ENCODE results near the gene ENAM. TPM values are rescaled to one million over a fixed set of nuclear protein-coding genes. Genes with fewer than 3 reads are reported as not detected.
"Not testable (repeated sequence)": the region's sequence is repeated elsewhere in the genome, so short reads cannot be mapped to it uniquely, and the experiment has no call there.

The ENAM gene
- total and polyA plus RNA-seq, 12 donors, result 0.49 to 13.1 (median 11.1) TPM

DNA sequence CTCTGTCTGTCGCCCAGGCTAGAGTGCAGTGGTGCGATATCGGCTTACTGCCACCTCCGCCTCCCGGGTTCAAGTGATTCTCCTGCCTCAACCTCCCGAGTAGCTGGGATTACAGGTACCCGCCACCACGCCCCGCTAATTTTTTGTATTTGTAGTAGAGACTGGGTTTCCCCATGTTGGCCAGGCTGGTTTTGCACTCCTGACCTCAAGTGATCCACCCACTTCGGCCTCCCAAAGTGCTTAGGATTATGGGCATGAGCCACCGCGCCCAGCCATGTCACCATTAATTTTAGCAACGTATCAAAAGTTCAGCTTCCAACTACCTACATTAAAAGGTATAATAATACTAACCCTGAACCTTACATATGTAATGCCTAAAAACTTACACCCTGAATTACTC is 58.8 kb downstream of the ENAM start:
- WGBS, 2 donors, result 70% methylated on average over 13 of the region's 13 CpGs
- Histone ChIP-seq H3K9me3 (no peaks in the 10 kb centered on the region), H3K4me1 (peaks cover 8 to 47% (median 33%) of the 10 kb centered on the region in 9 donors), H3K27me3 (no peaks in the 10 kb centered on the region), H3K4me3 (peak overlapping the region; percentile 61 to 96 (median 92)), H3K27ac (peak overlapping the region; percentile 78 to 98 (median 94)), H3K36me3 (peaks cover 0 to 27% (median 10%) of the 10 kb centered on the region in 9 donors)
- TF ChIP-seq, protein P1, sequence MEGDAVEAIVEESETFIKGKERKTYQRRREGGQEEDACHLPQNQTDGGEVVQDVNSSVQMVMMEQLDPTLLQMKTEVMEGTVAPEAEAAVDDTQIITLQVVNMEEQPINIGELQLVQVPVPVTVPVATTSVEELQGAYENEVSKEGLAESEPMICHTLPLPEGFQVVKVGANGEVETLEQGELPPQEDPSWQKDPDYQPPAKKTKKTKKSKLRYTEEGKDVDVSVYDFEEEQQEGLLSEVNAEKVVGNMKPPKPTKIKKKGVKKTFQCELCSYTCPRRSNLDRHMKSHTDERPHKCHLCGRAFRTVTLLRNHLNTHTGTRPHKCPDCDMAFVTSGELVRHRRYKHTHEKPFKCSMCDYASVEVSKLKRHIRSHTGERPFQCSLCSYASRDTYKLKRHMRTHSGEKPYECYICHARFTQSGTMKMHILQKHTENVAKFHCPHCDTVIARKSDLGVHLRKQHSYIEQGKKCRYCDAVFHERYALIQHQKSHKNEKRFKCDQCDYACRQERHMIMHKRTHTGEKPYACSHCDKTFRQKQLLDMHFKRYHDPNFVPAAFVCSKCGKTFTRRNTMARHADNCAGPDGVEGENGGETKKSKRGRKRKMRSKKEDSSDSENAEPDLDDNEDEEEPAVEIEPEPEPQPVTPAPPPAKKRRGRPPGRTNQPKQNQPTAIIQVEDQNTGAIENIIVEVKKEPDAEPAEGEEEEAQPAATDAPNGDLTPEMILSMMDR (IDR thresholded peaks at IDR 0.05), result no peak
- ATAC-seq, result peak in 1 of 8 donors; percentile 4
- DNase-seq, result no peak
- intact Hi-C loops (cut with DNase I), result loop anchor here in 1 of 10 donors (5.0 to 10.0 kb wide), 2 partner anchors 147 to 215 kb away; partner anchors contain the start of genes GRSF1 and MOB1B

DNA sequence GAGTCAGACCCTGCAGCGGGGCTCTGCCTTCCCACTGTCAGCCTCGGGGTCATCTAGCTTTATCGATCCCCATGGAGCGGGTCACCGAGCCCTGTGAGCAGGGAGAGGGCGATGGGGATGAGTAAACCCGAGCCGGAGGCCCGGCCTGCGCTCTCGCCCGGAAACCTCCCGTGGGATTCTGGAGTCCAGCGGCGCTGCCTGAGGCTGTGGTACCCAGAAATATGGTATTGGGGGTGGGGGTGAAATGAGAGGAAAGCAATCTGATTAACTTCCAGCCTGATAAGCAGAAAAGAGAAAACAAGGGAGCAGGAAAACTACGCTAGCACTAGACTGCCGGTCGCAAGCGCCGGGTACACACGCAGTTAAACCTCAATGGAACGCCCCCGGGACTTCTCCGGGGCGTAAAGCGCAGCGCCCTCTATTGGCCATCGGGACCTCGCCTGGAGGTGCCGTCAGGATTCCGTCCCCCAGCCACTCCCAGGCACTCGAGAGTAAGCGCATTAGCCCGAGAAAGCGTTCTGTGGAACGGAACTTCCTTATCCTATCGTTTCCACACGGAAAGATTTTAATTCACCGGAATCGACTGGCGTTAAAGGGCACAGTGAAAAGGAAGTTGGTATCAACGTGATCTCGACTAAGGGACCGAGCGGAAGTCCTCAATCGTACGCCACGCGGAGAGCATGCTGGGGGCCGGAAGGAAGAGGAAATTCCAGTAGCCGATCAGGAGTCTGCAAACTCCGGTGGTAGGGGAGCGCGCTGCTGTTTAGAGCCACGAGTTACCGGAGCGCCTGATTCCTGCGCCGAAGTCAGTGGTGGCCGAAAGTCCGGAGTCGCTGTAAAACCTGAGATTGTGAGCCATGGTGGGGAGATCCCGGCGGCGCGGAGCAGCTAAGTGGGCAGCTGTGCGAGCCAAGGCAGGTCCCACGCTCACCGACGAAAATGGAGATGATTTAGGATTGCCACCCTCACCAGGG is 59.6 kb downstream of the ENAM start, which contains the start of gene UTP3:
Gene UTP3 (plus strand): TSS at position 712 of the 974 bp plus-strand sequence. CDS start 146 bp downstream, at position 858.
- TF ChIP-seq, protein P1 (IDR thresholded peaks at IDR 0.05), result peak; percentile 93 to 99 (median 98)
- ATAC-seq, result peak; percentile 97 to 99 (median 98)
- Histone ChIP-seq H3K27me3 (no peaks in the 10 kb centered on the region), H3K36me3 (peaks cover 0 to 32% (median 10%) of the 10 kb centered on the region in 9 donors), H3K4me1 (peaks cover 8 to 50% (median 33%) of the 10 kb centered on the region in 9 donors), H3K9me3 (no peaks in the 10 kb centered on the region), H3K27ac (peak within 1 kb of the TSS; percentile 78 to 98 (median 94)), H3K4me3 (peak within 1 kb of the TSS; percentile 65 to 96 (median 92))
- 0 to 1% methylated on average over 70 of the region's 70 CpGs for WGBS, 2 donors
- peak; percentile 95 to 97 for DNase-seq
- intact Hi-C loops (cut with DNase I), result loop anchor here in 5 of 10 donors (1.0 to 10.0 kb wide), 8 partner anchors 15 to 305 kb away; partner anchors contain the start of genes DCK (in 2 of the 5), GRSF1 (in 2 of the 5) and MOB1B (in 1 of the 5)

DNA sequence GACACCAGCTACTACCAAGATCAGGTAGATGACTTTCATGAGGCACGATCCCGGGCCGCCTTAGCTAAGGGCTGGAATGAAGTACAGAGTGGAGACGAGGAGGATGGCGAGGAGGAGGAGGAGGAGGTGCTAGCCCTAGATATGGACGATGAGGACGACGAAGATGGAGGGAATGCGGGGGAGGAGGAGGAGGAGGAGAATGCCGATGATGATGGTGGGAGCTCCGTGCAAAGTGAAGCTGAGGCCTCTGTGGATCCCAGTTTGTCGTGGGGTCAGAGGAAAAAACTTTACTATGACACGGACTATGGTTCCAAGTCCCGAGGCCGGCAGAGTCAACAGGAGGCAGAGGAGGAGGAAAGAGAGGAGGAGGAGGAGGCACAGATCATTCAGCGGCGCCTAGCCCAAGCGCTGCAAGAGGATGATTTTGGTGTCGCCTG is 60.3 kb downstream of the ENAM start:
- no peaks in the 10 kb centered on the region for H3K9me3 ChIP-seq
- no peaks in the 10 kb centered on the region for H3K27me3 ChIP-seq
- peaks cover 0 to 37% (median 10%) of the 10 kb centered on the region in 9 donors for H3K36me3 ChIP-seq
- ATAC-seq, result peak in 5 of 8 donors; percentile 4 to 28 (median 7)
- no peak for DNase-seq
- WGBS, 2 donors, result 1% methylated on average over 19 of the region's 19 CpGs
- intact Hi-C loops (cut with DNase I), result loop anchor here in 5 of 10 donors (1.0 to 10.0 kb wide), 8 partner anchors 14 to 304 kb away; partner anchors contain the start of genes DCK (in 2 of the 5), GRSF1 (in 2 of the 5) and MOB1B (in 1 of the 5)
- TF ChIP-seq, protein P1 (IDR thresholded peaks at IDR 0.05), result no peak
- peak overlapping the region; percentile 38 to 98 (median 94) for H3K27ac ChIP-seq
- peaks cover 8 to 50% (median 33%) of the 10 kb centered on the region in 9 donors for H3K4me1 ChIP-seq
- peak overlapping the region; percentile 65 to 96 (median 92) for H3K4me3 ChIP-seq

DNA sequence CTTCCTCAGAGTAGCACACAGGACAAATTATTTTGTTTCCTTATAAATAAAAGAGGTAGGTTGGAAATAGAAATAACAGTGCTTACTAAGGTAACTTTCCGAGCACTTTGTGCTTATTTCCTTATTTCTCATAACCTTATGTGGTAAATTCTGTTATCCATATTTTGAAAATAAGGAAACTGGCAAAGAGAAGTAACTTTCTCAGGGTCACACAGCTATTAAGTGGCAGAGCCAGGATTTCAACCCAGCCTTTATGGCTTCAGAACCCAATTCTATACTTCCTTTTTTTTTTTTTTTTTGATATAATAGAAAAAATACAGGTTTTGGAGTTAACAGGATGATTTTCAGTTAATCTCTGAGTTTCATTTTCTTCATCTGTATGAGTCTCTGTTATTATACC is 63.1 kb downstream of the ENAM start:
- peaks cover 0 to 47% (median 10%) of the 10 kb centered on the region in 9 donors for H3K36me3 ChIP-seq
- TF ChIP-seq, protein P1 (IDR thresholded peaks at IDR 0.05), result no peak
- peaks cover 8 to 48% (median 33%) of the 10 kb centered on the region in 9 donors for H3K4me1 ChIP-seq
- DNase-seq (no peak), ATAC-seq (no peak)
- no peaks in the 10 kb centered on the region for H3K27me3 ChIP-seq
- intact Hi-C loops (cut with DNase I), result no loop called here
- no peaks in the 10 kb centered on the region for H3K9me3 ChIP-seq
- H3K4me3 ChIP-seq, result no peak overlapping the region
- H3K27ac ChIP-seq, result peak overlapping the region in 1 of 10 donors; percentile 7
- WGBS, 2 donors, result 81 to 94% methylated on average over 1 of the region's 1 CpG

DNA sequence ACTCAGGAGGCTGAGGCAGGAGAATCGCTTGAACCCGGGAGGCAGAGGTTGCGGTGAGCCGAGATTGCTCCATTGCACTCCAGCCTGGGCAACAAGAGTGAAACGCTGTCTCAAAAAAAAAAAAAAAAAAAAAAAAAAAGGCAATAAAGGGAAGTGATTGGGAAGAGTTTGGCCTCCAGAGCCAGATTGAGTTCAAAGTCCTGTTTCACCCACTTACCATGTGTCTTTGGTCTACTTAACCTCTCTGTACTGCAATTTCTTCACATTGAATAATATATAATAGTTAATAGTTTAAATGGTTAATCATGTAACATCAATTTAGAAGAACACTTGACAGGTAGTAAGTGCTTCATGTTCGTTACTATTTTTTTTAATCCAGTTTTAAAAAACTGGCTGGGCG is 66.1 kb downstream of the ENAM start:
- H3K27me3 ChIP-seq; H3K9me3 ChIP-seq; H3K4me3 ChIP-seq; DNase-seq; intact Hi-C loops (cut with DNase I); H3K27ac ChIP-seq; ATAC-seq: not testable (repeated sequence)
- peaks cover 0 to 47% (median 10%) of the 10 kb centered on the region in 9 donors for H3K36me3 ChIP-seq
- peaks cover 2 to 30% (median 22%) of the 10 kb centered on the region in 9 donors for H3K4me1 ChIP-seq
- WGBS, 2 donors, result 94 to 95% methylated on average over 7 of the region's 7 CpGs
